Ecto neural progenitor cell (in vitro differentiated cells): Measurements from ENCODE around the gene RASSF1.
"Not testable (repeated sequence)": the region's sequence is repeated elsewhere in the genome, so short reads cannot be mapped to it uniquely, and the experiment has no call there.

Experiments
- DNase-seq: peaks from one replicate; pipeline ENCODE4 v3.0.0-alpha.2; 2018; ENCODE audit warnings: low spot score

RASSF1 gene

GRCh38 chr3:50323614-50324199, 16.9 kb downstream of the RASSF1 start:
- DNase-seq = no peak

GRCh38 chr3:50323092-50323600, 17.5 kb downstream of the RASSF1 start:
- no peak for DNase-seq

GRCh38 chr3:50322386-50323091, 18.1 kb downstream of the RASSF1 start, which contains the start of gene HYAL2:
HYAL2 (minus strand) TSS chr3:50322745; CDS start chr3:50320489, 2,256 bp downstream.
- peak; percentile 68 for DNase-seq

- no peak for DNase-seq
Measured at GRCh38 chr3:50322115-50322385, 18.6 kb downstream of the RASSF1 start.

- DNase-seq = peak; percentile 95
Measured at GRCh38 chr3:50321336-50322114, 19.1 kb downstream of the RASSF1 start.

GRCh38 chr3:50320853-50321335, 19.7 kb downstream of the RASSF1 start:
- peak; percentile 95 for DNase-seq

GRCh38 chr3:50319894-50320625, 20.6 kb downstream of the RASSF1 start:
- DNase-seq = no peak

GRCh38 chr3:50319181-50319893, 21.3 kb downstream of the RASSF1 start:
- DNase-seq = no peak

- DNase-seq = no peak
Measured at GRCh38 chr3:50318615-50319014, 22.0 kb downstream of the RASSF1 start.

- DNase-seq = no peak
Measured at GRCh38 chr3:50318163-50318562, 22.5 kb downstream of the RASSF1 start.

GRCh38 chr3:50317300-50317699, 23.3 kb downstream of the RASSF1 start:
- DNase-seq = no peak

- DNase-seq = no peak
Measured at GRCh38 chr3:50316657-50317242, 23.9 kb downstream of the RASSF1 start.

- DNase-seq = no peak
Measured at GRCh38 chr3:50314816-50315215, 25.8 kb downstream of the RASSF1 start.

- DNase-seq = no peak
Measured at GRCh38 chr3:50314342-50314741, 26.3 kb downstream of the RASSF1 start.

- DNase-seq = not testable (repeated sequence)
Measured at GRCh38 chr3:50312041-50312440, 28.6 kb downstream of the RASSF1 start.

GRCh38 chr3:50304601-50305000, 36.0 kb downstream of the RASSF1 start:
- no peak for DNase-seq

- DNase-seq = peak; percentile 67
Measured at GRCh38 chr3:50303013-50303815, 37.4 kb downstream of the RASSF1 start, which contains the start of gene HYAL1. HYAL1 (minus strand) TSS chr3:50303574; CDS start chr3:50302956, 618 bp downstream.

- peak; percentile 45 for DNase-seq
Measured at GRCh38 chr3:50302095-50303012, 38.3 kb downstream of the RASSF1 start.

GRCh38 chr3:50300681-50301254, 39.9 kb downstream of the RASSF1 start:
- DNase-seq = peak; percentile 53
